Prostate gland (tissue), 2 donors: Measurements from ENCODE around the gene MACIR. TPM values are rescaled to one million over a fixed set of nuclear protein-coding genes. Genes with fewer than 3 reads are reported as not detected.

Experiments used
- DNase-seq: peaks from one replicate; pipeline ENCODE4 v3.0.0-alpha.2; 2019; ENCODE audit warnings: low spot score
- H3K27ac ChIP-seq, 2 donors: fragments of 200-600 bp; sonication (generic); 2 replicates each; pipeline ENCODE4 v1.5.1; 2017 to 2019
- H3K27me3 ChIP-seq: fragments of 200-600 bp; sonication (generic); replicated peaks from 2 replicates; pipeline ENCODE4 v1.5.1; 2019; ENCODE audit not compliant: insufficient read depth
- H3K36me3 ChIP-seq, 2 donors: fragments of 200-600 bp; sonication (generic); 1 replicate in 1 of 2; 2 replicates in 1 of 2; pipeline versions ENCODE4 v1.5.1 to v1.8.1; 2017 to 2019
- H3K4me1 ChIP-seq: fragments of 200-600 bp; sonication (generic); replicated peaks from 2 replicates; pipeline ENCODE4 v1.5.1; 2019
- H3K4me3 ChIP-seq, 2 donors: fragments of 200-600 bp; sonication (generic); 2 replicates each; pipeline ENCODE4 v1.5.1; 2017 to 2019
- H3K9me3 ChIP-seq: fragments of 200-600 bp; sonication (generic); 2 replicates; pipeline ENCODE4 v1.5.1; 2017
- POLR2A ChIP-seq: fragments of 450-650 bp; IDR thresholded peaks from one replicate; pipeline ENCODE4 v1.6.1; 2016; ENCODE audit warnings: antibody characterized with exemption, mild to moderate bottlenecking
- POLR2AphosphoS5 ChIP-seq: sonication (generic); formaldehyde crosslinking; IDR thresholded peaks from one replicate; pipeline ENCODE4 v1.6.1; 2017; ENCODE audit warnings: antibody characterized with exemption
- WGBS: methylation state at CpG from one replicate; pipeline ENCODE4 v1.1.5; 2018; 5-methylcytosine and 5-hydroxymethylcytosine counted together
- intact Hi-C: fragments of 100-400 bp; cut with DNase I; formaldehyde crosslinking; loops from one replicate; pipeline ENCODE4 v1.14.2; 2022
- total RNA-seq, 2 donors: library from RNA; depleted of rRNA; stranded (reverse); fragments of >200 nt; gene quantifications; one replicate each; pipeline ENCODE4 v1.1.0, GENCODE V29; 2016
- TF ChIP-seq, protein P1 (sequence below), 4 experiments: fragments of 200-600 bp in 2 of 4; fragments of 450-650 bp in 2 of 4; sonication (generic) in 2 of 4; IDR thresholded peaks; 1 replicate in 3 of 4; 2 replicates in 1 of 4; pipeline ENCODE4 v1.5.1; 2016 to 2019; ENCODE audit warnings: antibody characterized with exemption in 4 of 4, mild to moderate bottlenecking in 2 of 4, moderate library complexity in 2 of 4

Gene MACIR
- total RNA-seq, 2 donors from 2014 or later = 10.4 to 20.1 TPM

DNA sequence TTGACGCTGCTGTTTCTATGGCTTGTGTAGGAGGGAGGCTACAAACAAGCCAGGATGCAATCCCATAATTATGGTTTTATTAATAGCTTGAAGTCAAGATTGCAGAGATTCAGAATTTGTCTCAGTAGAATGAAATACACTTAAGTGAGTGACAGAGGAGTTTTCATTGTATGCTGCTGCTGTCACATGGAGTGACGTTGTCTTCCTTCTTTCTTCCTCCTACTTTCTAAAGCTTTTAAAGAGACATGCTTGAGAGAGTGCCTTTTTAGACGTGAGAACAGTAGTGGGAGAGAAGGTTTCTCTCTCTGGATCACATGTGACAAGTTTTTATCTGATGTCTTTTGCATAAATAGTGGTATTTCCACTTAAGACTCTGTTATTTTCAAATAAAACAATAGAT lies 48.9 kb downstream of the MACIR start:
- TF ChIP-seq POLR2AphosphoS5 (no peak), POLR2A (no peak)
- TF ChIP-seq, protein P1, sequence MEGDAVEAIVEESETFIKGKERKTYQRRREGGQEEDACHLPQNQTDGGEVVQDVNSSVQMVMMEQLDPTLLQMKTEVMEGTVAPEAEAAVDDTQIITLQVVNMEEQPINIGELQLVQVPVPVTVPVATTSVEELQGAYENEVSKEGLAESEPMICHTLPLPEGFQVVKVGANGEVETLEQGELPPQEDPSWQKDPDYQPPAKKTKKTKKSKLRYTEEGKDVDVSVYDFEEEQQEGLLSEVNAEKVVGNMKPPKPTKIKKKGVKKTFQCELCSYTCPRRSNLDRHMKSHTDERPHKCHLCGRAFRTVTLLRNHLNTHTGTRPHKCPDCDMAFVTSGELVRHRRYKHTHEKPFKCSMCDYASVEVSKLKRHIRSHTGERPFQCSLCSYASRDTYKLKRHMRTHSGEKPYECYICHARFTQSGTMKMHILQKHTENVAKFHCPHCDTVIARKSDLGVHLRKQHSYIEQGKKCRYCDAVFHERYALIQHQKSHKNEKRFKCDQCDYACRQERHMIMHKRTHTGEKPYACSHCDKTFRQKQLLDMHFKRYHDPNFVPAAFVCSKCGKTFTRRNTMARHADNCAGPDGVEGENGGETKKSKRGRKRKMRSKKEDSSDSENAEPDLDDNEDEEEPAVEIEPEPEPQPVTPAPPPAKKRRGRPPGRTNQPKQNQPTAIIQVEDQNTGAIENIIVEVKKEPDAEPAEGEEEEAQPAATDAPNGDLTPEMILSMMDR (IDR thresholded peaks at IDR 0.05) = no peak
- no peak for DNase-seq
- H3K4me3 ChIP-seq = no peak overlapping the region
- WGBS = 51% methylated on average over 3 of the region's 3 CpGs
- no peaks in the 10 kb centered on the region for H3K9me3 ChIP-seq
- no peaks in the 10 kb centered on the region for H3K36me3 ChIP-seq
- no peaks in the 10 kb centered on the region for H3K27me3 ChIP-seq
- intact Hi-C loops = no loop called here
- no peak overlapping the region for H3K27ac ChIP-seq
- no peaks in the 10 kb centered on the region for H3K4me1 ChIP-seq

DNA sequence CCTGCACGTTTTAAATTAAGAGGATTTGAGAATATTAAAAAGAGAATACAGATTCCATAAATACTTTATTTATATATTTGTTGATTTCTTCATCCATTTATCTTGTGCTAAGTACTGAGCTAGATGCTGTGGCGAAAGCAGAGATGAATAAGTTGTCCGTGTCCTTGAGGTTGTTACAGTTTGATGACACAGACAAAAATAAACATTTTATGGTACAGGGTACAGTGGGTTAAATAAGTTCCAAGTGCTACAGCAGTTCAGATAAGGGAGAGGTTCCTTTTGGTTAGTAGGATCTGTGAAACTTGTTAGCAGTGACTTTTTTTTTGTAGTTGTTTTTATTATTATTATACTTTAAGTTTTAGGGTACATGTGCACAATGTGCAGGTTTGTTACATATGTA lies 50.2 kb downstream of the MACIR start:
- TF ChIP-seq POLR2A = no peak
- TF ChIP-seq, protein P1 (IDR thresholded peaks at IDR 0.05) = no peak
- no peak for TF ChIP-seq POLR2AphosphoS5
- intact Hi-C loops = no loop called here
- no peak overlapping the region for H3K4me3 ChIP-seq
- DNase-seq = no peak
- 62% methylated on average over 3 of the region's 3 CpGs for WGBS
- H3K27ac ChIP-seq = no peak overlapping the region
- no peaks in the 10 kb centered on the region for H3K36me3 ChIP-seq
- H3K27me3 ChIP-seq = no peaks in the 10 kb centered on the region
- H3K4me1 ChIP-seq = no peaks in the 10 kb centered on the region
- no peaks in the 10 kb centered on the region for H3K9me3 ChIP-seq

DNA sequence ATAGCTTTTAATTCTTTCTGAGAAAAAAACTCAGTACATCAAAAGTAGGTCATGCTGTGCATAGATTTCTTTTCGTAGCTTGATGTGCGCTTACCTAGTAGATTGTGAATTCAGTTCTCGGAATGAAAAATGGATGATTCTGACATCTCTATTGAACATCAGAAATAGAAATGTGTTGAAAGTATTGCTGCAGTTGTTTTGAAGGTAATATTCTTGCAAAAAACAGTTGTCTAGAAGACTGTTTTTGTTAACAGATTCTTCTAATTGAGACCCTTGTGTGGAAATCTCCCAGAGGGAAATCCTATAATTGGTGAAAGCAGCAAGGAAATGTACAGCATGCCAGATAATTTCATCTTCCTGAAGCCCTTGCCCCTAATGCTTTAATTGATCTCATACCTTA lies 54.5 kb downstream of the MACIR start:
- Histone ChIP-seq H3K4me3 (no peak overlapping the region), H3K27me3 (no peaks in the 10 kb centered on the region), H3K27ac (no peak overlapping the region), H3K9me3 (no peaks in the 10 kb centered on the region), H3K36me3 (no peaks in the 10 kb centered on the region), H3K4me1 (no peaks in the 10 kb centered on the region)
- WGBS = 89% methylated on average over 3 of the region's 3 CpGs
- intact Hi-C loops = no loop called here
- TF ChIP-seq POLR2AphosphoS5 (no peak), POLR2A (no peak)
- TF ChIP-seq, protein P1 (IDR thresholded peaks at IDR 0.05) = no peak
- no peak for DNase-seq

DNA sequence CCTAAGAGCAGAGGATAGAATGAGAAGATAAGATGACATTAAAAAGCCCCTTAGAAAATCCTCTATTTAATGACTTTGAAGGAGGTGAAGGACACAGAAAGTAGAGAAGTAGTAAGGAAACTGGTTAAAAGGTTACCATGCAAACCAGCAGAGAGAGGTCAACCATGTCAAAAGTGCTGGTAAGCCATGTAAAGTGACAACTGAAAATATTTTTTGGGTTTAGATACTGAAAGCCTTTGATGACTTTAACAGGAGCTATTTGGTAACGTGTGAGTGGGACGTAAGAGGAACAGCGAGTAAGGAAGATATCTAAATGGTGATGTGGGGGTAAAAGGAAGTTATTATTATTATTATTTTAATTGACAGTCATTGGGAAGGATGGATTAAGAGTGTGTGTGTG lies 56.9 kb downstream of the MACIR start:
- no peak overlapping the region for H3K4me3 ChIP-seq
- no peaks in the 10 kb centered on the region for H3K4me1 ChIP-seq
- no peak for DNase-seq
- TF ChIP-seq, protein P1 (IDR thresholded peaks at IDR 0.05) = no peak
- TF ChIP-seq POLR2AphosphoS5 (no peak), POLR2A (no peak)
- no peaks in the 10 kb centered on the region for H3K9me3 ChIP-seq
- no peak overlapping the region for H3K27ac ChIP-seq
- WGBS = 85% methylated on average over 3 of the region's 3 CpGs
- intact Hi-C loops = no loop called here
- H3K27me3 ChIP-seq = no peaks in the 10 kb centered on the region
- H3K36me3 ChIP-seq = no peaks in the 10 kb centered on the region

DNA sequence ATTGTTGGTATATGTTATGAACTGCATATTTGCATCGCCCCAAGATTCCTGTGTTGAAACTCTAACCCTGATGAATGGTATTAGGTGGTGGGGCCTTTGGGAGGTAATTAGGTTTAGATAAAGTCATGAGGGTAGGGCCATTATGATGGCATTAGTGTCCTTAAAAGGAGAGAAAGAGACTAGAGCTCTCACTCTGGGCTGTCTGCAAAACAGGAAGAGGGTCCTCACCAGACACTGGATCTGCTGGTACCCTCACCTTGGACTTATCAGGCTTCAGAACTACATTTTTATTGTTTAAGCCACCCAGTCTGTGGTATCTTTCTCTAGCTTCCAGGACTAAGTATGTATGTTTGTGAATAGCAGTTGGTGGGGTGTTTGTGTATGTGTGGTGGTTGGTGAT lies 68.9 kb downstream of the MACIR start:
- no peak for DNase-seq
- intact Hi-C loops = no loop called here
- Histone ChIP-seq H3K36me3 (no peaks in the 10 kb centered on the region), H3K4me1 (no peaks in the 10 kb centered on the region), H3K9me3 (no peaks in the 10 kb centered on the region), H3K27me3 (no peaks in the 10 kb centered on the region), H3K4me3 (no peak overlapping the region), H3K27ac (no peak overlapping the region)
- whole genome bisulfite sequencing = 100% methylated on average over 1 of the region's 1 CpG
- TF ChIP-seq, protein P1 (IDR thresholded peaks at IDR 0.05) = no peak
- TF ChIP-seq POLR2A (no peak), POLR2AphosphoS5 (no peak)
